SH-SY5Y (cell line): ENCODE data around the gene SENP1.

ENCODE experiments used
- GATA2 ChIP-seq: IDR thresholded peaks from 2 replicates; pipeline ENCODE4 v1.6.1; 2011; ENCODE audit warnings: mild to moderate bottlenecking, low read depth, low read length
- GATA3 ChIP-seq: IDR thresholded peaks from 2 replicates; pipeline ENCODE4 v1.6.1; 2011; ENCODE audit warnings: low read depth, mild to moderate bottlenecking, low read length, moderate library complexity

The SENP1 gene

GRCh38 chr12:48000878-48001504 lies 104.9 kb downstream of the SENP1 start:
- TF ChIP-seq GATA2 (no peak), GATA3 (no peak)

GRCh38 chr12:47999816-48000215 lies 106.1 kb downstream of the SENP1 start:
- TF ChIP-seq GATA2 (no peak), GATA3 (no peak)

GRCh38 chr12:47997321-47997720 lies 108.6 kb downstream of the SENP1 start:
- no peak for TF ChIP-seq GATA2
- TF ChIP-seq GATA3 = no peak

GRCh38 chr12:47995981-47996401 lies 109.9 kb downstream of the SENP1 start:
- TF ChIP-seq GATA2 (no peak), GATA3 (no peak)

GRCh38 chr12:47993491-47993890 lies 112.4 kb downstream of the SENP1 start:
- no peak for TF ChIP-seq GATA3
- no peak for TF ChIP-seq GATA2
